ENCODE measurements around the gene GGT5.

The GGT5 gene

DNA sequence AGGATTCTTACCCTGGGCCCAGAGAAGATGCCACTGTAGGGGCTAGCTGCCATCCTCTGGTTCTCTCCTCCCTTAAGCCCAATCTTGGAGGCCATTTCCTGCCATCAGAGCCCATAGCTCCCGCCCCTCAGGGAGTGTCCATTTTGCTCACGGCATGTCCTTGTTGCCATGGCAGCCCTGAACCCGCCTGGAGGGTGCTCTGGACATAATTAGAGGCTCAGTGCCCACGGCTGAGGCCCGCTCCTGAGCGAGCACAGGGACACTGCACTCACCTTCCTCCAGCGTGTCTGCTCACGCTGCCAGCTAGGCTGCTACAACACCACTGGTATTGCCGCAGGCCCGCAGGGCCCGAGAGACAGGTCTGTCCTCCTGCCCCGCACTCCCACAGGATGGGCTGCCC, 74.7 kb downstream of the GGT5 start:
- no peak for DNase-seq (ENCODE audit: low read depth in 2 of 3, low spot score in 2 of 3)

Data from activated CD8-positive, alpha-beta memory T cell treated with anti-CD3 and anti-CD28 coated beads for 48 hours (primary cell).